K562 (cell line): ENCODE data around the gene TMEFF1. TPM values are rescaled to one million over a fixed set of nuclear protein-coding genes. Genes with fewer than 3 reads are reported as not detected.

ENCODE experiments used
- ATAC-seq: fragments of 200-7000 bp; cut with Tn5 transposase; 3 replicates; pipeline ENCODE4 v1.9.1; 2020; ENCODE audit warnings: moderate library complexity
- BruUV-seq: library from RNA; stranded (reverse); fragments of 400-500 nt; replicated peaks from 2 replicates; lab custom pipeline; 2021; lab: Mats Ljungman, UMichigan
- CTCF ChIA-PET: fragments of 300-600 bp; formaldehyde crosslinking; extraction: SDS; loops from one replicate; lab custom pipeline; 2021; ENCODE audit warnings: low intra/inter-chr PET ratio; lab: Yijun Ruan, JAX
- POLR2A ChIA-PET: fragments of 300-600, 350-650 bp; sonication (Branson Sonifier 250); formaldehyde crosslinking; extraction: SDS; loops from one replicate; lab custom pipeline; 2021; ENCODE audit warnings: antibody characterized with exemption, inconsistent platforms; lab: Yijun Ruan, JAX
- DNase-seq, 4 experiments: peaks; one replicate each; pipeline versions ENCODE4 v3.0.0 to v3.0.0-alpha.2; 2011 to 2018; ENCODE audit warnings: low spot score in 3 of 4, mixed read lengths in 3 of 4; ENCODE audit errors: extremely low read depth in 1 of 4
- FAIRE-seq: peaks from 2 replicates; lab custom pipeline; 2011; peaks lifted over from hg19 to GRCh38; lab: Jason Lieb, UNC
- H2AFZ ChIP-seq: 2 replicates; pipeline ENCODE4 v1.6.0; 2011; ENCODE audit warnings: low read depth, low read length, control low read depth, inconsistent platforms
- H3K27ac ChIP-seq: fragments of 200-600 bp; 3 replicates; pipeline ENCODE4 v1.8.0; 2011; ENCODE audit warnings: low read depth, mild to moderate bottlenecking, control low read depth, inconsistent platforms, low read length, moderate library complexity, mixed read lengths; ENCODE audit errors: extremely low read depth
- H3K27me3 ChIP-seq, 2 experiments: fragments of 300-600 bp in 1 of 2; 2 replicates in 1 of 2; 3 replicates in 1 of 2; pipeline versions ENCODE4 v1.6.0 to v1.8.0; 2011; ENCODE audit warnings: inconsistent platforms in 2 of 2, low read length in 2 of 2, mild to moderate bottlenecking in 1 of 2, mixed read lengths in 1 of 2, moderate library complexity in 1 of 2; ENCODE audit not compliant: control insufficient read depth in 2 of 2, insufficient read depth in 2 of 2
- H3K36me3 ChIP-seq: fragments of 300-600 bp; 3 replicates; pipeline ENCODE4 v1.8.0; 2011; ENCODE audit warnings: mild to moderate bottlenecking, low read length, inconsistent platforms; ENCODE audit not compliant: control insufficient read depth, insufficient read depth
- H3K4me1 ChIP-seq, 2 experiments: fragments of 200-600 bp in 1 of 2; replicated peaks in 1 of 2; 2 replicates in 1 of 2; 3 replicates in 1 of 2; pipeline versions ENCODE4 v1.5.1 to v1.8.0; 2011; ENCODE audit warnings: inconsistent platforms in 2 of 2, low read length in 2 of 2, mild to moderate bottlenecking in 1 of 2, mixed read lengths in 1 of 2, moderate library complexity in 1 of 2; ENCODE audit not compliant: control insufficient read depth in 2 of 2, insufficient read depth in 2 of 2
- H3K4me2 ChIP-seq: 2 replicates; pipeline ENCODE4 v1.6.1; 2011; ENCODE audit warnings: low read length, control low read depth, inconsistent platforms, mixed read lengths; ENCODE audit not compliant: insufficient read depth
- H3K4me3 ChIP-seq: fragments of 200-600 bp; sonication (generic), shearing (Covaris generic); 2 replicates; pipeline ENCODE4 v1.5.1; 2016; ENCODE audit warnings: control low read depth, inconsistent platforms
- H3K79me2 ChIP-seq: fragments of 200-600 bp; 3 replicates; pipeline ENCODE4 v1.8.0; 2011; ENCODE audit warnings: low read length, inconsistent platforms; ENCODE audit not compliant: control insufficient read depth, insufficient read depth
- H3K9ac ChIP-seq, 2 experiments: 2 replicates each; pipeline versions ENCODE4 v1.6.0 to v1.6.1; 2011; ENCODE audit warnings: low read depth in 2 of 2, low read length in 2 of 2, control low read depth in 1 of 2, inconsistent platforms in 1 of 2, mild to moderate bottlenecking in 1 of 2, mixed read lengths in 1 of 2; ENCODE audit not compliant: insufficient read depth in 1 of 2
- H3K9me1 ChIP-seq: one replicate; pipeline ENCODE4 v1.6.0; 2011; ENCODE audit warnings: inconsistent platforms, mild to moderate bottlenecking, low read length, moderate library complexity; ENCODE audit not compliant: control insufficient read depth, insufficient read depth
- H3K9me3 ChIP-seq: replicated peaks from 2 replicates; pipeline ENCODE4 v1.5.1; 2011; ENCODE audit warnings: low read depth, low read length, inconsistent platforms; ENCODE audit not compliant: control insufficient read depth, insufficient read depth
- H4K20me1 ChIP-seq: replicated peaks from 2 replicates; pipeline ENCODE4 v1.6.1; 2011; ENCODE audit warnings: low read length, inconsistent platforms, mixed read lengths; ENCODE audit not compliant: control insufficient read depth, insufficient read depth
- GTF2F1 ChIP-seq: IDR thresholded peaks from 2 replicates; pipeline ENCODE4 v1.6.1; 2011; ENCODE audit warnings: low read depth, low read length, improper control_type of control experiment
- MED1 ChIP-seq: sonication (generic); formaldehyde crosslinking; IDR thresholded peaks from 2 replicates; pipeline ENCODE4 v1.8.1; 2023; ENCODE audit warnings: missing genetic modification reagents, borderline replicate concordance
- MEF2D ChIP-seq: conservative IDR thresholded peaks from 2 replicates; pipeline ENCODE4 v1.6.1; 2016; ENCODE audit warnings: low read depth, missing genetic modification characterization, missing compliant biosample characterization
- NRF1 ChIP-seq, 2 experiments: fragments of 450-650 bp; IDR thresholded peaks in 1 of 2; conservative IDR thresholded peaks in 1 of 2; 2 replicates each; pipeline ENCODE4 v1.6.1; 2014; ENCODE audit warnings: mild to moderate bottlenecking in 2 of 2
- PHF20 ChIP-seq: fragments of 450-650 bp; IDR thresholded peaks from 2 replicates; pipeline ENCODE4 v1.6.1; 2018; ENCODE audit not compliant: partially characterized antibody
- SIN3B ChIP-seq: fragments of 450-650 bp; IDR thresholded peaks from 2 replicates; pipeline ENCODE4 v1.6.1; 2017; ENCODE audit warnings: low read depth, mild to moderate bottlenecking, moderate library complexity
- SNAPC5 ChIP-seq: fragments of 250-450 bp; sonication (Bioruptor Pico); IDR thresholded peaks from 2 replicates; pipeline ENCODE4 v1.8.0; 2021; ENCODE audit warnings: moderate library complexity, mild to moderate bottlenecking, inconsistent platforms
- SREBF1 ChIP-seq: fragments of 150-350 bp; IDR thresholded peaks from 2 replicates; pipeline ENCODE4 v1.6.1; 2014; ENCODE audit warnings: antibody characterized with exemption, low read depth, low read length, borderline replicate concordance
- TAF7 ChIP-seq: fragments of 450-650 bp; IDR thresholded peaks from 2 replicates; pipeline ENCODE4 v1.6.1; 2016; ENCODE audit warnings: missing genetic modification characterization, missing compliant biosample characterization
- TEAD1 ChIP-seq, 2 experiments: fragments of 450-650 bp in 1 of 2; sonication (generic) in 1 of 2; formaldehyde crosslinking; IDR thresholded peaks; 2 replicates each; pipeline versions ENCODE4 v1.4.0 to v1.8.0; 2020 to 2022; ENCODE audit warnings: mild to moderate bottlenecking in 2 of 2, missing genetic modification reagents in 1 of 2
- TSC22D4 ChIP-seq: fragments of 450-650 bp; IDR thresholded peaks from 2 replicates; pipeline ENCODE4 v1.6.1; 2016; ENCODE audit warnings: missing genetic modification characterization, missing biosample characterization, control low read depth
- XRCC5 ChIP-seq: fragments of 200-400 bp; formaldehyde crosslinking; IDR thresholded peaks from 2 replicates; pipeline ENCODE4 v1.6.1; 2017; ENCODE audit warnings: low read depth, mild to moderate bottlenecking, low read length
- ZNF165 ChIP-seq: fragments of 250-450 bp; sonication (Bioruptor Pico); IDR thresholded peaks from 2 replicates; pipeline ENCODE4 v1.4.0; 2020; ENCODE audit warnings: borderline replicate concordance
- ZNF175 ChIP-seq: fragments of 200-800 bp; sonication (Bioruptor generic); IDR thresholded peaks from 2 replicates; pipeline ENCODE4 v1.6.1; 2016; ENCODE audit warnings: low read depth, mild to moderate bottlenecking, missing genetic modification characterization, missing compliant biosample characterization
- ZNF184 ChIP-seq: sonication (generic); formaldehyde crosslinking; IDR thresholded peaks from 2 replicates; pipeline ENCODE4 v1.5.0; 2020; ENCODE audit warnings: missing genetic modification reagents
- ZNF217 ChIP-seq: sonication (generic); formaldehyde crosslinking; IDR thresholded peaks from 2 replicates; pipeline ENCODE4 v1.8.0; 2022; ENCODE audit warnings: mild to moderate bottlenecking, missing genetic modification reagents
- ZNF668 ChIP-seq: fragments of 250-450 bp; sonication (Bioruptor Pico); IDR thresholded peaks from 2 replicates; pipeline ENCODE4 v1.8.0; 2022; ENCODE audit warnings: mild to moderate bottlenecking, inconsistent platforms
- WGBS: fragments of 100-300 bp; shearing (Covaris generic); methylation state at CpG from one replicate; pipeline ENCODE4 v1.1.6; 2016; ENCODE audit warnings: low coverage, mixed read lengths; ENCODE audit not compliant: insufficient coverage; ENCODE audit errors: missing lambda C conversion rate; 5-methylcytosine and 5-hydroxymethylcytosine counted together
- in situ Hi-C: fragments of 300-500 bp; cut with MboI; formaldehyde crosslinking; loops from 4 replicates; pipeline ENCODE4 v1.15.0; 2018; ENCODE audit warnings: inconsistent platforms, mixed read lengths
- intact Hi-C: fragments of 100-400 bp; cut with micrococcal nuclease; formaldehyde crosslinking; loops from 2 replicates; pipeline ENCODE4 v1.14.2; 2022
- polyA plus RNA-seq, 8 experiments: library from polyadenylated mRNA; depleted of rRNA in 4 of 8; stranded (reverse) in 5 of 8; unstranded in 3 of 8; fragments of >200 nt; fragmentation: Nextera tagmentation in 2 of 8; fragmentation: Illumina TruSeq in 1 of 8; extraction: Ambion mirVana in 2 of 8; extraction: Trizol in 1 of 8; gene quantifications; 2 replicates each; pipeline versions ENCODE4 v1.2.1 to v1.2.3, GENCODE V29; 2011 to 2014; ENCODE audit warnings: inconsistent platforms in 1 of 8, missing spikeins in 1 of 8
- total RNA-seq, 7 experiments: library from RNA; depleted of rRNA in 6 of 7; stranded (reverse); fragments of >200 nt in 6 of 7; fragmentation: Illumina TruSeq in 2 of 7; extraction: Trizol in 2 of 7; gene quantifications; 2 replicates each; pipeline versions ENCODE4 v1.2.1 to v1.2.3, GENCODE V29; 2011 to 2021; ENCODE audit warnings: low replicate concordance in 1 of 7
- TF ChIP-seq, protein P1 (sequence below), 2 experiments: fragments of 450-650 bp; conservative IDR thresholded peaks; 2 replicates each; pipeline ENCODE4 v1.6.1; 2017; ENCODE audit warnings: mild to moderate bottlenecking in 2 of 2, moderate library complexity in 2 of 2

TMEFF1 gene
- total and polyA plus RNA-seq, 9 of the 15 experiments (the other 6 are each of a cell fraction or from before 2014, with no cell fraction given) = 0.07 to 1.1 (median 0.28) TPM; not detected in 2

DNA sequence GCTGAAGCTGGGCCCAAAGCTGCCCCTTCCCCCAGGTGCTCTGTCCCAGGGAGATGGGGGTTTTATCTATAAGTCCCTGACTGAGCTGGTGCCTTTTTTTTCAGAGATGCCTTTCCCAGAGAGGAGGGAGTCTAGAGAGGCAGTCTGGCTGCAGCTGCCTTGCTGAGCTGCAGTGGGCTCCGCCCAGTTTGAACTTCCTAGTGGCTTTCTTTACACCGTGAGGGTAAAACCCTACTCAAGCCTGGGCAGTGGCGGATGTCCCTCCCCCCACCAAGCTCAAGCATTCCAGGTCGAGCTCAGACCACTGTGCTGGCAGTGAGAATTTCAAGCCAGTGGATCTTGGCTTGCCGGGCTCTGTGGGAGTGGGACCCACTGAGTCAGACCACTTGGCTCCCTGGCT is 146.2 kb downstream of the TMEFF1 start:
- FAIRE-seq = no peak
- no peak for DNase-seq
- no TSS peak for BruUV-seq
- POLR2A ChIA-PET = interaction anchor here (1.4 kb wide), 1 partner anchor 18 kb away, joined by 3 read pairs; no protein-coding TSS in a partner anchor
- no peak overlapping the region for H3K4me3 ChIP-seq
- intact Hi-C loops = no loop called here
- H3K36me3 ChIP-seq = no peaks in the 10 kb centered on the region
- H3K9me3 ChIP-seq = no peaks in the 10 kb centered on the region
- H2AFZ ChIP-seq = no peak overlapping the region
- H3K79me2 ChIP-seq = no peaks in the 10 kb centered on the region
- H3K9me1 ChIP-seq = no peaks in the 10 kb centered on the region
- in situ Hi-C loops = no loop called here
- no peak for ATAC-seq
- no peak overlapping the region for H3K4me2 ChIP-seq
- no peak for TF ChIP-seq PHF20
- no peak for TF ChIP-seq ZNF184 (CRISPR knock-in tag)
- no peak for TF ChIP-seq SIN3B
- no peak for TF ChIP-seq ZNF668 (CRISPR knock-in tag)
- no peak for TF ChIP-seq SNAPC5 (CRISPR knock-in tag)
- TF ChIP-seq TSC22D4 = no peak
- no peak for TF ChIP-seq XRCC5
- TF ChIP-seq ZNF175 = no peak
- TF ChIP-seq, protein P1, sequence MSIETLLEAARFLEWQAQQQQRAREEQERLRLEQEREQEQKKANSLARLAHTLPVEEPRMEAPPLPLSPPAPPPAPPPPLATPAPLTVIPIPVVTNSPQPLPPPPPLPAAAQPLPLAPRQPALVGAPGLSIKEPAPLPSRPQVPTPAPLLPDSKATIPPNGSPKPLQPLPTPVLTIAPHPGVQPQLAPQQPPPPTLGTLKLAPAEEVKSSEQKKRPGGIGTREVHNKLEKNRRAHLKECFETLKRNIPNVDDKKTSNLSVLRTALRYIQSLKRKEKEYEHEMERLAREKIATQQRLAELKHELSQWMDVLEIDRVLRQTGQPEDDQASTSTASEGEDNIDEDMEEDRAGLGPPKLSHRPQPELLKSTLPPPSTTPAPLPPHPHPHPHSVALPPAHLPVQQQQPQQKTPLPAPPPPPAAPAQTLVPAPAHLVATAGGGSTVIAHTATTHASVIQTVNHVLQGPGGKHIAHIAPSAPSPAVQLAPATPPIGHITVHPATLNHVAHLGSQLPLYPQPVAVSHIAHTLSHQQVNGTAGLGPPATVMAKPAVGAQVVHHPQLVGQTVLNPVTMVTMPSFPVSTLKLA (conservative IDR thresholded peaks at IDR 0.05) = no peak
- TF ChIP-seq ZNF165 (CRISPR knock-in tag) = no peak
- TF ChIP-seq TAF7 (tag) = no peak
- TF ChIP-seq TEAD1 (CRISPR knock-in tag; IDR thresholded peaks at IDR 0.05) = no peak
- no peak for TF ChIP-seq MED1 (CRISPR knock-in tag)
- no peak for TF ChIP-seq GTF2F1
- TF ChIP-seq SREBF1 = no peak
- TF ChIP-seq NRF1 (conservative IDR thresholded peaks at IDR 0.05 in 1 of 2, IDR thresholded peaks at IDR 0.05 in 1 of 2) = no peak
- TF ChIP-seq ZNF217 (CRISPR knock-in tag) = no peak
- no peak for TF ChIP-seq MEF2D
- H3K9ac ChIP-seq = no peak overlapping the region
- no peaks in the 10 kb centered on the region for H4K20me1 ChIP-seq
- CTCF ChIA-PET = no interaction called here
- H3K27me3 ChIP-seq = no peaks in the 10 kb centered on the region
- no peaks in the 10 kb centered on the region for H3K4me1 ChIP-seq
- no peak overlapping the region for H3K27ac ChIP-seq
- 0% methylated on average over 5 of the region's 5 CpGs for WGBS
